H9 (cell line): ENCODE measurements around the gene DDX27. TPM values are rescaled to one million over a fixed set of nuclear protein-coding genes. Genes with fewer than 3 reads are reported as not detected.

Source experiments
- DNase-seq: peaks from one replicate; pipeline ENCODE4 v3.0.0-alpha.2; 2017
- H2AFZ ChIP-seq: one replicate; pipeline ENCODE4 v1.6.1; 2013; ENCODE audit warnings: mild to moderate bottlenecking, low read length, control low read depth, moderate library complexity
- H2AK5ac ChIP-seq: 2 replicates; pipeline ENCODE4 v1.6.1; 2013; ENCODE audit warnings: low read length, control low read depth, mixed read lengths; ENCODE audit not compliant: insufficient read length
- H2BK120ac ChIP-seq: one replicate; pipeline ENCODE4 v1.6.1; 2013; ENCODE audit warnings: low read depth, mild to moderate bottlenecking, low read length, control low read depth, inconsistent platforms; ENCODE audit not compliant: poor library complexity, severe bottlenecking
- H2BK12ac ChIP-seq: 2 replicates; pipeline ENCODE4 v1.6.1; 2013; ENCODE audit warnings: low read length, control low read depth, mixed read lengths, low read depth; ENCODE audit not compliant: insufficient read length
- H2BK15ac ChIP-seq: 2 replicates; pipeline ENCODE4 v1.6.1; 2013; ENCODE audit warnings: low read depth, low read length, control low read depth
- H2BK20ac ChIP-seq: one replicate; pipeline ENCODE4 v1.6.1; 2013; ENCODE audit warnings: low read depth, mild to moderate bottlenecking, low read length, control low read depth, inconsistent platforms; ENCODE audit not compliant: poor library complexity, severe bottlenecking
- H2BK5ac ChIP-seq: 2 replicates; pipeline ENCODE4 v1.6.1; 2013; ENCODE audit warnings: low read length, control low read depth, mixed read lengths; ENCODE audit not compliant: insufficient read length
- H3K14ac ChIP-seq: 2 replicates; pipeline ENCODE4 v1.6.1; 2013; ENCODE audit warnings: low read length, control low read depth; ENCODE audit not compliant: insufficient read depth
- H3K18ac ChIP-seq: 2 replicates; pipeline ENCODE4 v1.6.1; 2013; ENCODE audit warnings: low read depth, mild to moderate bottlenecking, mixed read lengths, low read length, control low read depth; ENCODE audit not compliant: insufficient read length
- H3K23ac ChIP-seq: 2 replicates; pipeline ENCODE4 v1.6.1; 2013; ENCODE audit warnings: low read length, control low read depth, mixed read lengths, low read depth; ENCODE audit not compliant: insufficient read length
- H3K23me2 ChIP-seq: 2 replicates; pipeline ENCODE4 v1.6.1; 2013; ENCODE audit warnings: low read depth, mild to moderate bottlenecking, mixed read lengths, low read length, control low read depth; ENCODE audit not compliant: insufficient read length, poor library complexity, severe bottlenecking
- H3K27ac ChIP-seq: 2 replicates; pipeline ENCODE4 v1.5.1; 2013; ENCODE audit warnings: low read length, control low read depth, mixed read lengths, low read depth; ENCODE audit not compliant: insufficient read length
- H3K27me3 ChIP-seq: 2 replicates; pipeline ENCODE4 v1.6.1; 2013; ENCODE audit warnings: low read length, control low read depth, inconsistent platforms; ENCODE audit not compliant: insufficient read depth
- H3K4ac ChIP-seq: 2 replicates; pipeline ENCODE4 v1.6.1; 2013; ENCODE audit warnings: low read depth, mild to moderate bottlenecking, control low read depth, inconsistent platforms, low read length, moderate library complexity
- H3K4me1 ChIP-seq: 2 replicates; pipeline ENCODE4 v1.6.1; 2013; ENCODE audit warnings: low read length, control low read depth, inconsistent platforms; ENCODE audit not compliant: insufficient read depth
- H3K4me2 ChIP-seq: 2 replicates; pipeline ENCODE4 v1.6.1; 2013; ENCODE audit warnings: low read length, control low read depth, mixed read lengths; ENCODE audit not compliant: insufficient read length, insufficient read depth
- H3K56ac ChIP-seq: 2 replicates; pipeline ENCODE4 v1.6.1; 2013; ENCODE audit warnings: low read depth, mild to moderate bottlenecking, mixed read lengths, low read length, control low read depth; ENCODE audit not compliant: insufficient read length
- H3K79me1 ChIP-seq: 2 replicates; pipeline ENCODE4 v1.6.1; 2013; ENCODE audit warnings: low read depth, mild to moderate bottlenecking, moderate library complexity, low read length, control low read depth, inconsistent platforms; ENCODE audit not compliant: insufficient read depth, poor library complexity, severe bottlenecking
- H3K79me2 ChIP-seq: 2 replicates; pipeline ENCODE4 v1.6.1; 2013; ENCODE audit warnings: low read length, control low read depth, inconsistent platforms; ENCODE audit not compliant: insufficient read depth
- H3K9ac ChIP-seq: 2 replicates; pipeline ENCODE4 v1.6.1; 2013; ENCODE audit warnings: low read length, control low read depth, mixed read lengths; ENCODE audit not compliant: insufficient read length; ENCODE audit errors: extremely low read depth
- H3K9me3 ChIP-seq: one replicate; pipeline ENCODE4 v1.6.1; 2013; ENCODE audit warnings: low read depth, low read length, inconsistent platforms; ENCODE audit not compliant: control insufficient read depth
- H3T11ph ChIP-seq: one replicate; pipeline ENCODE4 v1.6.1; 2013; ENCODE audit warnings: mild to moderate bottlenecking, low read length, control low read depth, inconsistent platforms
- H4K20me1 ChIP-seq: one replicate; pipeline ENCODE4 v1.6.1; 2013; ENCODE audit not compliant: control insufficient read depth, insufficient read length, insufficient read depth
- H4K5ac ChIP-seq: 2 replicates; pipeline ENCODE4 v1.6.1; 2013; ENCODE audit warnings: low read depth, mild to moderate bottlenecking, mixed read lengths, low read length, control low read depth; ENCODE audit not compliant: insufficient read length
- H4K8ac ChIP-seq: replicated peaks from 2 replicates; pipeline ENCODE4 v1.6.1; 2013; ENCODE audit warnings: low read length, control low read depth, mixed read lengths, low read depth; ENCODE audit not compliant: insufficient read length
- H4K91ac ChIP-seq: 2 replicates; pipeline ENCODE4 v1.6.1; 2013; ENCODE audit warnings: low read depth, mild to moderate bottlenecking, moderate library complexity, mixed read lengths, low read length, control low read depth; ENCODE audit not compliant: insufficient read length
- H3K27ac Mint-ChIP-seq, 3 experiments: 2 replicates in 2 of 3; 3 replicates in 1 of 3; pipeline ENCODE4 v1.8.0; 2020 to 2021; ENCODE audit warnings: mixed read lengths in 3 of 3, mild to moderate bottlenecking in 1 of 3, moderate library complexity in 1 of 3
- H3K27me3 Mint-ChIP-seq: 2 replicates; pipeline ENCODE4 v1.8.0; 2021; ENCODE audit warnings: low read depth, mild to moderate bottlenecking, moderate library complexity, mixed read lengths
- H3K36me3 Mint-ChIP-seq, 3 experiments: 2 replicates in 2 of 3; 3 replicates in 1 of 3; pipeline ENCODE4 v1.8.0; 2020 to 2021; ENCODE audit warnings: low read depth in 3 of 3, mixed read lengths in 3 of 3; ENCODE audit not compliant: insufficient read depth in 1 of 3
- H3K4me1 Mint-ChIP-seq, 2 experiments: 2 replicates each; pipeline ENCODE4 v1.8.0; 2020; ENCODE audit warnings: mixed read lengths in 2 of 2
- H3K4me3 Mint-ChIP-seq, 2 experiments: 2 replicates in 1 of 2; 3 replicates in 1 of 2; pipeline ENCODE4 v1.8.0; 2020 to 2021; ENCODE audit warnings: mild to moderate bottlenecking in 2 of 2, mixed read lengths in 2 of 2, moderate library complexity in 1 of 2
- H3K9me3 Mint-ChIP-seq, 2 experiments: 2 replicates in 1 of 2; 3 replicates in 1 of 2; pipeline ENCODE4 v1.8.0; 2020; ENCODE audit warnings: mild to moderate bottlenecking in 2 of 2, mixed read lengths in 2 of 2, moderate library complexity in 1 of 2
- WGBS: extraction: QIAGEN DNeasy Blood & Tissue Kit; methylation state at CpG from one replicate; pipeline ENCODE4 v1.1.7; 2013; ENCODE audit warnings: missing lambda C conversion rate, low lambda C conversion rate, mixed read lengths; ENCODE audit not compliant: insufficient read length; ENCODE audit errors: extremely low coverage; 5-methylcytosine and 5-hydroxymethylcytosine counted together
- total RNA-seq: library from RNA; stranded (reverse); gene quantifications from 2 replicates; pipeline ENCODE4 v1.2.1, GENCODE V29; 2021
- TF ChIP-seq, protein P1 (sequence below): fragments of 200-600 bp; sonication (generic); conservative IDR thresholded peaks from 3 replicates; pipeline ENCODE4 v1.8.0; 2021; ENCODE audit warnings: antibody characterized with exemption, mild to moderate bottlenecking

Gene DDX27
- total RNA-seq, 1 experiment from 2014 or later = 46.9 TPM

GRCh38 chr20:49278818-49279676 lies 59.8 kb downstream of the DDX27 start:
- peak overlapping the region; percentile 82 for H2BK5ac ChIP-seq
- H3K23me2 ChIP-seq = peaks cover 41% of the 10 kb centered on the region
- no peak overlapping the region for H2BK20ac ChIP-seq
- H3K4ac ChIP-seq = peak overlapping the region; percentile 78; the same call in 1 of the 2 replicates
- H3K56ac ChIP-seq = peak overlapping the region; percentile 85
- no peak overlapping the region for H2AFZ ChIP-seq
- H3K9me3 ChIP-seq = no peaks in the 10 kb centered on the region
- TF ChIP-seq, protein P1, sequence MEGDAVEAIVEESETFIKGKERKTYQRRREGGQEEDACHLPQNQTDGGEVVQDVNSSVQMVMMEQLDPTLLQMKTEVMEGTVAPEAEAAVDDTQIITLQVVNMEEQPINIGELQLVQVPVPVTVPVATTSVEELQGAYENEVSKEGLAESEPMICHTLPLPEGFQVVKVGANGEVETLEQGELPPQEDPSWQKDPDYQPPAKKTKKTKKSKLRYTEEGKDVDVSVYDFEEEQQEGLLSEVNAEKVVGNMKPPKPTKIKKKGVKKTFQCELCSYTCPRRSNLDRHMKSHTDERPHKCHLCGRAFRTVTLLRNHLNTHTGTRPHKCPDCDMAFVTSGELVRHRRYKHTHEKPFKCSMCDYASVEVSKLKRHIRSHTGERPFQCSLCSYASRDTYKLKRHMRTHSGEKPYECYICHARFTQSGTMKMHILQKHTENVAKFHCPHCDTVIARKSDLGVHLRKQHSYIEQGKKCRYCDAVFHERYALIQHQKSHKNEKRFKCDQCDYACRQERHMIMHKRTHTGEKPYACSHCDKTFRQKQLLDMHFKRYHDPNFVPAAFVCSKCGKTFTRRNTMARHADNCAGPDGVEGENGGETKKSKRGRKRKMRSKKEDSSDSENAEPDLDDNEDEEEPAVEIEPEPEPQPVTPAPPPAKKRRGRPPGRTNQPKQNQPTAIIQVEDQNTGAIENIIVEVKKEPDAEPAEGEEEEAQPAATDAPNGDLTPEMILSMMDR = no peak
- Mint-ChIP-seq H3K4me3 (peak overlapping the region; percentile 99), H3K27ac (peak overlapping the region; percentile 97 to 99 (median 98)), H3K9me3 (peaks cover 24 to 34% of the 10 kb centered on the region in 2 experiments), H3K4me1 (peaks cover 45 to 51% of the 10 kb centered on the region in 2 experiments), H3K27me3 (peaks cover 19% of the 10 kb centered on the region), H3K36me3 (peaks cover 65 to 78% (median 75%) of the 10 kb centered on the region in 3 experiments)
- peak overlapping the region; percentile 64 for H2BK12ac ChIP-seq
- no peaks in the 10 kb centered on the region for H3K79me1 ChIP-seq
- peaks cover 62% of the 10 kb centered on the region for H3K79me2 ChIP-seq
- peak overlapping the region; percentile 93 for H3K14ac ChIP-seq
- WGBS = no CpG with 5 or more reads among the region's 33 CpGs
- H2BK120ac ChIP-seq = no peak overlapping the region
- H3K18ac ChIP-seq = peak overlapping the region; percentile 76
- H4K20me1 ChIP-seq = no peaks in the 10 kb centered on the region
- H2BK15ac ChIP-seq = no peak overlapping the region
- H4K5ac ChIP-seq = peak overlapping the region; percentile 91
- H2AK5ac ChIP-seq = no peak overlapping the region
- H3K23ac ChIP-seq = peak overlapping the region; percentile 8
- H3K9ac ChIP-seq = peak overlapping the region; percentile 99
- H3K27me3 ChIP-seq = no peaks in the 10 kb centered on the region
- peak overlapping the region; percentile 95 for H4K8ac ChIP-seq
- H3K4me1 ChIP-seq = no peaks in the 10 kb centered on the region
- H4K91ac ChIP-seq = peak overlapping the region; percentile 51
- no peak overlapping the region for H3T11ph ChIP-seq
- peak overlapping the region; percentile 100 for H3K4me2 ChIP-seq
- DNase-seq = no peak
- H3K27ac ChIP-seq = peak overlapping the region; percentile 87
